NCI-H82 (cell line): Measurements from ENCODE around the gene STAT4.

ENCODE experiments used
- DNase-seq: peaks from one replicate; lab custom pipeline; 2025; lab: John Stamatoyannopoulos, UW

STAT4 gene, protein sequence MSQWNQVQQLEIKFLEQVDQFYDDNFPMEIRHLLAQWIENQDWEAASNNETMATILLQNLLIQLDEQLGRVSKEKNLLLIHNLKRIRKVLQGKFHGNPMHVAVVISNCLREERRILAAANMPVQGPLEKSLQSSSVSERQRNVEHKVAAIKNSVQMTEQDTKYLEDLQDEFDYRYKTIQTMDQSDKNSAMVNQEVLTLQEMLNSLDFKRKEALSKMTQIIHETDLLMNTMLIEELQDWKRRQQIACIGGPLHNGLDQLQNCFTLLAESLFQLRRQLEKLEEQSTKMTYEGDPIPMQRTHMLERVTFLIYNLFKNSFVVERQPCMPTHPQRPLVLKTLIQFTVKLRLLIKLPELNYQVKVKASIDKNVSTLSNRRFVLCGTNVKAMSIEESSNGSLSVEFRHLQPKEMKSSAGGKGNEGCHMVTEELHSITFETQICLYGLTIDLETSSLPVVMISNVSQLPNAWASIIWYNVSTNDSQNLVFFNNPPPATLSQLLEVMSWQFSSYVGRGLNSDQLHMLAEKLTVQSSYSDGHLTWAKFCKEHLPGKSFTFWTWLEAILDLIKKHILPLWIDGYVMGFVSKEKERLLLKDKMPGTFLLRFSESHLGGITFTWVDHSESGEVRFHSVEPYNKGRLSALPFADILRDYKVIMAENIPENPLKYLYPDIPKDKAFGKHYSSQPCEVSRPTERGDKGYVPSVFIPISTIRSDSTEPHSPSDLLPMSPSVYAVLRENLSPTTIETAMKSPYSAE

DNA sequence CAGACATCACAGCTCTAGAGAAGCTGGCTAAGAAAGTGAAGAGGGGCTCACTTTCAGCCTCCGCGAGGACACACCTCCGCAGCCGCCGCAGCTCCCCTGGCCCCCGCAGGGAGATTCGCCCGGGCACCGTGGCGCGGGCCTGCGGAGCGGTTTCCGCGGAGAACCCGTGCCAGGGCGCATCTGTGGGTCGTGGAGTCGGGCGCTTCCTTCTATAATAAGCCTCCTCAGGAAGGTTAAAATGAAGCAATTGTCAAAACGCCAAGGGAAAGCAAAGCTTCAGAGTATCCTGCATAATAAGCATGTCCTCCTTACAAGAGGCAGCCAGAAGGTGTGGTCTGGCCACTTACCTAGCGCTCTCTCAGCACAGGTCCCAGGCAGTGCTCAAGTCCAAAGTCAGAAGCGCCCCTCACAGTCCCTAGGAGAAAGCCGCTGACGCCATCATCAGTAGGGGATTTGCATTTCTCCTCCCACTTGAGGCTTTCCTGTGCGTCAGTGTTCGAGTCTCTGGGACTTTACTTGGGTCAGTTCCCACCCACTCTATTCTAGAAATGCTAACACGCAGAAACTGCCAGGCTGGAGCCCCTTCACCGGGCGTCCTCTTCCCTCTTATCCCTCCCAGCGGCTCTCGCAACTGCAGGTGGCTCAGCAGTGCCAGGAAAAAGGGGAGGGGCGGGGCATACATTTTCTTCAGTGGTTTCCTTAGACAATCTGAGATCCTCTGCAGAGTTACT lies at the start of gene STAT4:
TSS of gene STAT4 (minus strand) at position 395 of the 731 bp plus-strand sequence. CDS start 2,791 bp downstream, outside the sequence.
- peak; percentile 31 for DNase-seq

DNA sequence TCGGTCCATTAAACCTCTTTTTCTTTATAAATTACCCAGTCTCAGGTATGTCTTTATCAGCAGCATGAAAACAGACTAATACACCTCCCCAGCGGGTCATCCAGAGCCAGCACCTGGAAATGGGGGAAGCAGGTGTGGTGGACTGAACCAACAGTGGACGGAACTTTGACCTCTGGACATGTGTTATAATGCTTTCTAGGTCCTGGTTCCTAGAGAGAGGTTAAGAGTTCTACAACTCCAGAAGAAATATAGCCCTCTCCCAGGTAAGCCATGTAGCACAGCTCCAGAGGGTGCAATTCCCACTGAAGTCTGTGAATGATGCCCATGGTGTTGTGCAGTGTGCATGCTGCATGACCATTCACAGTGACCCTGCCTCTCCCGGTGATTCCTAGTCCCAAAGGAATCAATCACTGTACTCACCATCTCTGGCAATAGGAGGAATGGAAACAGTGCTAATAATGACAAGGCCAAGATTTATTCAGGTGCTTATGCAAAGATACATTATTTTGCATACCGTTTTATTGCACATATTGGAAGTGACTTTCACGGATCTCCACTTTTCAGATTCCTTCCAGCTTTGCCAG lies 49.2 kb upstream of the STAT4 start:
- DNase-seq = no peak

DNA sequence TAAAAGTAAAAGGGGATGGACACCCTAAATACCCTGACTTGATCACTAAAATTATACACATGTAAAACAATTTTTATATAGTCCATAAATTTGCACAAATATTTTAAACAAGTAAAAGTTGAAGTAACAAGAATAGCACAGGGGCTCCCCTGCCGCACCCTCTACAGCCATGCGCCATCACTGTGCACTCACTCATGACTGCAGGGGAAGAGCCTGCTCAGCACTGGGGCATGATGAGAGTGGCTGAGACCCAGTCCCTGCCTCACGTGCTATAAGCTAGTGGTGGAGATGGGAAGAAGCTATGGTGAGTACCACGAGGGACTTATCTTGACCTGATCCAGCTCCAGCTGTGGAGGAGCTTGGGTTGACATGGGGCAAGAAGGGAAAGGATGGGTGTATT lies 47.5 kb upstream of the STAT4 start:
- no peak for DNase-seq

DNA sequence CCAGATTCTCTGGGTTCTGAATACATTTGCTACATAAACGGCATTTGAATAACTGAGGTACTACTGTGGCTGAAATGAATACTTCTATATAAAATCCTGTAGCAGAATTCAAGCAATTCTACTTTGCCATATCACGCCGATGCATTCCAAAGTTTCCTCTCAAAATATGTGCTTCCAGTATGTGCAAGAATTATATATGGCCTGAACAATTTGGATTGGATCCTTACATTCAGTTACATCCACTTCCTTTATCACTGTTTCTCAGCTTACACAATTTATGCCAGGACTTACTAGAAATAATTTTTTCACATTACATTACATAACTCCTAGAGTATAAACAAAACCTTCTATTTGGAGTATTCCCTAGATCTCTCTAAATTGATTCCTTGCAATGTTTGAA lies 46.3 kb upstream of the STAT4 start:
- DNase-seq = no peak

DNA sequence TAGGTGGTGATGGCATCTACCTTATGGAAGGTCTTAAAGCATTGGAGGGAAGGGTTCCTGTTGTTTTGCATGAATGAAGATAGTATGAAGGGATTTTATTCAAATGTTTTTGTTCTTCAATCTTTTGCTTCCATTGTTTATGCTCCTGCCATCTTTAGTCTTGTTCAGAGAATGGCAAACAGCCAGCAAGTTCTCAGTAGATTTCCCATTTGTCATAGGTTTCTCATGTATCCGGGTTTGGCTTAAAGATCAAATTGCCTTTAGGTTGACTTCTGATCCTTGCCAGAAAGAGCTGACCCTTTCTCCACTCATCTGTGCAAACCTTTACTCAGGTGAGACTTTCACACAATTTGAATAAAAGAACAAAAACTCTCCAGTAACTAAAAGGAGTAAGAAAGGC lies 44.2 kb upstream of the STAT4 start:
- DNase-seq = no peak

DNA sequence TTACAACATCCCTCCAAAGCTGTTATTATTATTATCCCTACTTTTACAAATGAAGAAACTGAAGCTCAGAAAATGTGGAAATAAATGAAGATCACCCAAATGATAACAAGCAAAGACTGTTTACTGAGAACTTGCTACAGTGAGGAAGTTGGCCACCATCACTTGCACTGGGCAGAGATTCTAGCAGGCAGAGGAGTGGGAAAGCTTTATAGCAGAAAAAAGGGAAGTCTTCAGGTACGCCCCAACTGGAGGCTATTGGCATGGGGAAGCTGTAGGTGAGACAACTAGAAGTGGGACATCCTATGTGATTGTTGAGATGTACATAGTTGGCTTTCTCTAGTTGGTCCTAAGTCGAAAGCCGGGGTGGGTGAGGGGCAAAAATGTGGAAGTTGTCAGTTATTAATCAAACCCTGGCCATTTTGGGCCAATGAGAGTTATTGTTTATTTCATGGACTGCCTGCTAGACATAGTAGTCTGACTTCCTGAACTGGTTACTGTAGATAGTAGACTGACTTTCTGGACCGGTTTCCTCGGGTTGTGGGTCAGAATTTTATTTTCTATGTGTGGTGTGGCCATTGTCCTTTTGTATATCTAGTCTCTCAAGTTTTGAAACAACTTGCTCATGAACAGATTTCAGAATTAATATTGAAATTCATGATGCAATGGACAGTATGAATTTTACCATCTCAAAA lies 40.2 kb upstream of the STAT4 start:
- DNase-seq = no peak

DNA sequence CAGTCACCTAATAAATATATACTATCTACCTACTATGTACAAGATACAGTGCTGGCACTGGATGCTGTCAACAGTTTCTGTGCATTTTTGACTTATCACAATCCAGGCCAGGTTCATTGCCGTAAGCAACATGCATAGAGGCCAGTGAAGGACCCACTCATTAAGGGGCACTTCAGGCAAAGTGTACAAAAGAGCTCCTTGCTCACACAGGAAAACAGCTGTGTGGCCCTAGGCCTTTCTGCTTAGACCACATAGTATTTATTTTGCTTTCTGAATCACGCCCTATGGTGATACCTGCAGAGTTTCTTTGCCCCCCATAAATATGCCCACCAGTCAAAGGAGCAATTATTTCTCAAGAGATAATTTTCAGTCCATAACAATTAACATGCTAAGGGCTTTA lies 39.6 kb upstream of the STAT4 start:
- no peak for DNase-seq

DNA sequence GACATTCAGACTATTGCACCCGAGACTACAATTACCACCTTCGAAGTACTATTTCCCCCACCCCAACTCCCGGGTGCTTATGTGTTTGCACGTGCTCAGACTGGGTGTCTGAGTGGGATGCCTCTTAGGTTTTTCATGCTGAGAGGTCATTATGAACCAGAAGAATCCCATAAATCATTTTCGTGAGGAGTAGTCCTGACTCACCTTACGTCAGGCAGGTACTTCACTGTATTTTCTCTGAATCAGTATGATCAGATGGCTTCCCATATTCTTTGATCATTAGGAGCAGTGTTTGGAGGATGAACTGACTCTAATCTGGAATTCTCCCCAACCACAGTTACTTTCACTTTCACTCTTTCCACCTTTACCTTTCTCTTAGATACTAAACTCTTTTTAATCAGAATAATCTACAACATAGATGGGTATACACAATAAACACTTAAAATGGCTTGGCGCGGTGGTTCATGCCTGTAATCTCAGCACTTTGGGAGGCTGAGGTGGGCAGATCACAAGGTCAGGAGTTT lies 38.4 kb upstream of the STAT4 start:
- DNase-seq = no peak

DNA sequence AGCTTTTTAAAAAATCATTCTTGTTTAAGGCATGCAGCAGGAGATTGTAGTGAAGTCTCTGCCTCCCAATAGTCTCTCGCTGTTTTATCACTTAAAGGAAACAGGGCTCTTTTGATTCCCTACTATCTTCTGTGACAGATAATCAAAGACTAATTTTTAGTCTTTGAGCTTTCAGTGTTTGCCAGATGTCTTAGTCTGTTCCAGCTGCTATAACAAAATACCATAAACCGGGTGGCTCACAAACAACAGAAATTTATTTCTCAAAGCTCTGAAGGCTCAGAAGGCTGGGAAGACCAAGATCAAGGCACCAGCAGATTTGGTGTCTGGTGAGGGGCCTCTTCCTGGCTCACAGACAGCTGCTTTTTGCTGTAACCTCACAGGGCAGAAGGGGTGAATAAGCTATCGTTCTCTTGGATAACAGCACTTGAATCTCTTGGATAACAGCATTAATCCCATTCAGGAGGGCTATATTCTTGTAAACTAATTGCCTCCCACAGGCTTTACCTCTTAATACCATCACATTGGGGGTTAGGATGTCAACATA lies 37.8 kb upstream of the STAT4 start:
- DNase-seq = peak; percentile 74

DNA sequence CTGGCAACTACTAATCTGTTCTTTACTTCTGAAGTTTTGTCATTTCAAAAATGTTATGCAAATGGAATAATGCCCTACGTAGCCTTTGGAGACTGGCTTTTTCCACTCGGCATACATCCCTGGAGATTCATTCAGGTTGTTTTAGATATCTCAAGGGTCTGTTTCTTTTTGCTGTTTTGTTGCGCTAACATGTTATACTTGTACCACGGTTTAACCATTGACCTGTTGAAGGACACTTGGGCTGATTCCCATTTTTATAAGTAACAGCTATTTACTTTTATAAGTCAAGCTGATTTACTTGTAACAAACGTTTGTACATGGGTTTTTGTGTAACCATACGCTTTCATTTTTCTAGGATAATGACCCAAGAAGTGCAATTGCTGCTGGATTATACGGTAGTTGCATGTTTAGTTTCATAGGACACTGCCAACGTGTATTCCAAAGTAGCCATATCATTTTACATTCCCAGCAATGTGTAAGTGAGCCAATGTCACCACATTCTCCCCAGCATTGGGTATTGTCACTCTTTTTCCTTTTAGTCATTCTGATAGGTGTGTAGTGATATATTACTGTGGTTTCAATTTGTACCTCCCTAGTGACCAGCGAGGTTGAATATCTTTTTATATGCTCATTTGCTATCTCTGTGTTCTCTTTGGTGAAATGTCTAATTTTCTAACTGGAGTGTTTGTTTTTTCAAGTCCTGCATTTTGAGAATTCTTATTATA lies 36.5 kb upstream of the STAT4 start:
- DNase-seq = no peak

DNA sequence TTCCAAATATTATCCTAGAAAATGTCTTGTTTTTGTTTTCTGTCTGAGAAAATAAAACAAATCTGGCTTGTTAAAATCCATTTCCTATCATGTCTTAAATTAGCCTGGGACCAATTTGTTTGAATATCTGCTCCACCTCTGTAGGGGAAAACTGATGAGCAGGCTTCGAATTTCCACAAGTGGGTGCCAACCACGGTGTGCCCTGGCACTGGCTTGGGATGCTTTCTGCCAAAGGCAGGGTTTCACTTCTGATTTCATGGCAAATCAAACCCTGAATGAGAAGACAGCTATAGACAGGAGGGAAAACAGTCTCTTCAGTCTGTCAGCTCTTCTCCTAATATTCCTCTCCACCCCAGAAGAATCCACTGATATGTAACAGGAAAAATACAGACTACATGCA lies 33.7 kb upstream of the STAT4 start:
- DNase-seq = no peak

DNA sequence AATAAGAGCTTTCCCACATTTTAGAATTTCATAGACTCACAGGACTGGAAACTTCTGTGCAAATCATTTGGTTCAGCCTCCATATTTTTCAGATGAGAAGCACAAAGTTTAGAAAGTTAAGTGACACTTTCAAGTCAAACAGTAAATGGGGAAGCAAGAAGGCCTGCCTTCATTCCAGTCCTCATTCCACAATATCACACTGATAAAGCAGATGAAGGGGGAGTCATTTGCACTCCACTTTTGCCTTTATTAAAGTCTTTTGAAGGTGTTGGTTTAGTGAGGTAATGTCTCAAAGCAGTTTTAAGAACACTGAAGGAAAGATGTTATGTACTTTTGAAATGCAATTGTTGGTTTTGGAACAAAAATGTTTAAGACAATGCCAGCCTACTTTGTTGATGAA lies 32.7 kb upstream of the STAT4 start:
- DNase-seq = no peak

DNA sequence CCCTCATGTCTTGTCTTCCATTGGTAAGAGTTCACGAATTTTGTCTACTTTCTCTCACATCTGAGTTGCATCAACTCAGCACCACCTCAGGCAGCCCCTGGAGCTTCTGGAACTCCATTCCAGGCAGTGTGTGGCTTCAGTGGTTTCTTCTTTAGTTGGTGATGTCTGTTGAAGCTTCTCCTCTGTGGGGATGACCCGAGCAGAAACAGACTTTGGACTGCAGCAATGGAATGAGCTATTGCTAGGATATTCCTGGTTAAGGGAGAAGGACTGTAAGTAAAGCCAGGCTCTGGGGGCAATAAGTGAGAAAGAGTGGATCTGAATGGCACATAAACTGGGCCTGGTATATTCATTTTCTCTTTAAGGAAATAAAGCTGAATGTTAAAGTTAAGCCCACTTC lies 32.3 kb upstream of the STAT4 start:
- no peak for DNase-seq

DNA sequence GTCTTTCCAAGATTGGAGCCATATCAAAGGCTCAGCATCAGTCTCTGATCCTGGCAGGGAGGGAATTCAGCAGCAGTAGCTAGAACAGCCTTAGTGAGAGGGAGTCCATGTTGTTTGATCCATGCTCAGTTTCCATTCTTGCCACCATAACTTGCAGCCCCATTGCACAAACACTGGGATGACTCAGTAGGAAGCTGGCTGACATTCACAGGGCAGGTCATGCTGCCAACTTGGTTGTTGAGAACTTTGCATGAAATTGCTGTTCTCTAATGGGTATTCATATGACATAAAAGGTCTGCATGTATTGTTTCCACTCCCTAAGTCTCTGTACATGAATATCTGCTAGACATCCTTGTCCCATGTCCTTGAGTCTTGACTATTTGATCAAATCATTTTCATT lies 29.9 kb upstream of the STAT4 start:
- no peak for DNase-seq

DNA sequence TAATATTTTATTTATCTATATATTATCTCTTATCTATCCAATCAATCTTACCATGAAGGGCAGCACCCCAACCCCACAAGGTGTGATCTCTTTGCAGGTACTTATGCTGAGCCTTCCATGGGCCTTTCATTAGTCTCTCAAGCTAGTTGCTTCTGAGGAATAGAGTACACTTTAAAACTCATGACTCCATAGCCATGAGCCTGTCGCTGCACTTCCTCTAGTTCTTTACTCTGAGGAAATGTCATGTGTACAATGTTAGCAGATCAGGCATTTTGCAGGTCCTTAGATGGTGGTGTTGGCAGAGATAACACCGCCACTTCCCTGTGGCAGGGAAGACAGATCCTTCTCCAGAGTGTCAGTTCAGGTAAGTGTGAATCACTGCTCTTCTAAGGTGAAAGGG lies 29.5 kb upstream of the STAT4 start:
- DNase-seq = no peak

DNA sequence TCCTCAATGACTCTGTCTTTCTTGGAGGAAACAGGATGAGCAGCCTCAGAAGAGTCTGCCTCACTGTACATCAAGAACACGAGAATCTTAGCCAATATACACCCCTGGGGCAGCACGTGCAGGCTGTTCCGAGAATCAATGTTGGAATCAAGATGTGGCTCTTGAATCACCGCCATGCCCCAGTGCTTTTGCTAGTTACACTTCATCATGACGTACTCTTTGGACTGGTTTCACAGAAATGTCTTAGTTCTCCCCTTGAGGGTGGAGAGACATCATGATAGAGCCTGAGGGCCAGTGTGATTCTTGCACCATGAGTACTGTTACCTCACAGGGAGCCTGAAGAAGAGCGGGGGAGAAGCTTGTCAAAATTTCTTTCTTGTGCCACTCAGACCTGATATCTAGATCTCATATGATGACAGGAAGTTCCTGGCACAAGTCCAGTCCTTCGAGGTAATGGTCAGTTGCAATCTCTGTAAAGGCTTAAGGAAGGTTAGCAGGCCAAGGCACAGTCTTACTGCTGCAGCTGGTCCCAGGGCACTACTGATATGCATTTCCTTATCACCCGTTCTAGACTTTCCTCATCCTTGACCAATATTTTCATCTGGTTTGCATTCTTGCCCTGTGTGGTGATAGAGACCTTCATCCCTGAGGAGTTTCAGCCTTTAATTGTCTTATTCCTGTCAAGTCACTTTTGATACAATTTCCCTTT lies 28.2 kb upstream of the STAT4 start:
- DNase-seq = no peak

DNA sequence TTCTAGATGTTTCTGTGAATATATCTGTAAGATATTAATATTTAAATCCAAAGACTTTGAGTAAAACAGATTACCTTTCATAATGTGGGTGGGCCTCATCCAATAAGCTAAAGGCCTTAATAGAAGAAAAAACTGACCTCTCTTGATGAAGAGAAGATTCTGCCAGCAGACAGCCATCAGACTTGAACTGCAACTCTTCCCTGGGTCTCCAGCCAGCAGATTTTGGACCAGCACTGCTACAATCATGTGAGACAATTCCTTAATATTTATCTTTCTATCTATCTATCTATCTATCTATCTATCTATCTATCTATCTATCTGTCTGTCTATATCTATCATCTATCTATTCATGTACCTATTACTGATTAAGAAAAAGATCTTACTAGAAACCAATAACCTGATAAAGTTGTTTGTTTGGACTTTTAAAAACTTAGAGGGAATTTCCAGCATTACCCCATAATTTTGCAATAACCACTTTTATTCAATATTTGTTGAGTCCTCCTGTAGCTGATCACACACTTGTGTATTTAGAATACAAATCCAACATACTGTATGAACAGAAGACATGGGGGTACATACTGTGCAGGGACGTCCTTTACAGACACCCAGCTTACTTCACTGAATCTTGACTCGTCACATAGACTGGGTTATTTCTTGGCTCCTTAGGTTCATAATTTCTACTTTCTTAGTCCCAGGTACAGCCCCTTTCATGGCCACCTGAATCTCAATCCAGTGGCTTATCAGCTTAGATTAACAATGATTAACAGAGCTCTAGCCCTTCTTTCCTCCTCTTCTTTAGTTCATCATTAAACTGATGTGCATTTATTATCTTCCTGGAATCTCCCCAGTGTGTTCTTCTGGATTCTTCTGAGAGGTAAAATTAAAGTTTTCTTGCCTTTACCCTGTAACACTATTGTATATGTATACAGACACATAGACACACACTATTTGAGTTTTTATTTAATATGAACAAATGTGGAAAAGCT lies 27.2 kb upstream of the STAT4 start:
- DNase-seq = no peak

DNA sequence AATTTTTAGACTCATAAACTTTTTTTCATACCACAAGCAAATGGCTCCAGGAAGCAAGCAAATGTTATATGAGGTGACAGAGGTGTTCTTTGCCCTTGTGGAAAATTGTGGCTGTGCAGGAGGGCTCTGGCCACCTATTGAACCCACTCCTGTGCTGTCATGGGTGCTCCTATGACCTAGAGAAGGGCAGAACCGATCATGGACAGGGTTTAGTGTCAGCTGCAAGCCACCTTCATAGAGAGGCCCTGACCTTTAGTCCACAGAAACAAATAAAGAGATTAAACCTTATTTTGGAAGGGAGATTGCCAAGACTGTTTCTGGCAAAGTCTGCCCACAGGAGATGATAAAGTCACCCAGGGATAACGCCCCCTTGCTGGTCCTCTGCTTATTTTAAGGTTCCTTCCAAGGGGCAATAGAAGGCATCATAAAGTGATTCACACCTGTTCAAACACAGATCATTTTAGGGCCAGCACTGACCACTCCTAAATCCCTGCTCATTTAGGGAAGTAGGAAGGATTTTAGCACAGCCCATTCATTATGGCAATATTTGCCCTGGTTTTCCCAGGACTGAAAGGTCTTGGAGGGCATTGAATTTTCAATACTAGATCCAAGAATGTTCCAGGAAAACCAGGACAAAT lies 26.1 kb upstream of the STAT4 start:
- no peak for DNase-seq
